ENCODE results near the gene GALNT2. TPM values are rescaled to one million over a fixed set of nuclear protein-coding genes. Genes with fewer than 3 reads are reported as not detected.

The GALNT2 gene
- total and polyA plus RNA-seq, 12 donors: 9.7 to 35.1 (median 25.8) TPM

- intact Hi-C loops (cut with DNase I): no loop called here
- Histone ChIP-seq H3K4me3 (peak overlapping the region in 1 of 10 donors; percentile 25), H3K4me1 (peaks cover 16 to 95% (median 70%) of the 10 kb centered on the region in 9 donors), H3K36me3 (no peaks in the 10 kb centered on the region), H3K27me3 (no peaks in the 10 kb centered on the region), H3K27ac (peak overlapping the region in 5 of 10 donors; percentile 10 to 70 (median 36)), H3K9me3 (no peaks in the 10 kb centered on the region)
- ATAC-seq: no peak
- TF ChIP-seq CTCF (IDR thresholded peaks at IDR 0.05): no peak
- 46 to 61% methylated on average over 7 of the region's 7 CpGs for WGBS, 2 donors
- no peak for DNase-seq
These were observed 79.0 kb downstream of the GALNT2 start for GRCh38 chr1:230145953-230146476.

GRCh38 chr1:230146709-230147108 lies 79.7 kb downstream of the GALNT2 start:
- no peak for DNase-seq
- intact Hi-C loops (cut with DNase I): no loop called here
- no peaks in the 10 kb centered on the region for H3K27me3 ChIP-seq
- 96 to 97% methylated on average over 13 of the region's 13 CpGs for WGBS, 2 donors
- no peaks in the 10 kb centered on the region for H3K9me3 ChIP-seq
- TF ChIP-seq CTCF (IDR thresholded peaks at IDR 0.05): no peak
- H3K4me1 ChIP-seq: peaks cover 16 to 88% (median 67%) of the 10 kb centered on the region in 9 donors
- peak overlapping the region in 1 of 10 donors; percentile 70 for H3K27ac ChIP-seq
- peak in 1 of 8 donors; percentile 7 for ATAC-seq
- no peaks in the 10 kb centered on the region for H3K36me3 ChIP-seq
- H3K4me3 ChIP-seq: peak overlapping the region in 1 of 10 donors; percentile 25

- ATAC-seq (peak in 3 of 8 donors; percentile 9 to 29 (median 20)), DNase-seq (no peak)
- Histone ChIP-seq H3K36me3 (no peaks in the 10 kb centered on the region), H3K4me3 (no peak overlapping the region), H3K4me1 (peaks cover 14 to 80% (median 61%) of the 10 kb centered on the region in 9 donors), H3K9me3 (no peaks in the 10 kb centered on the region), H3K27me3 (no peaks in the 10 kb centered on the region), H3K27ac (peak overlapping the region in 2 of 10 donors; percentile 4 to 70)
- intact Hi-C loops (cut with DNase I): no loop called here
- whole genome bisulfite sequencing, 2 donors: 63 to 65% methylated on average over 15 of the region's 15 CpGs
- TF ChIP-seq CTCF (IDR thresholded peaks at IDR 0.05): no peak
These were observed 80.5 kb downstream of the GALNT2 start for GRCh38 chr1:230147253-230148125.

- Histone ChIP-seq H3K36me3 (no peaks in the 10 kb centered on the region), H3K9me3 (no peaks in the 10 kb centered on the region), H3K27me3 (no peaks in the 10 kb centered on the region), H3K4me3 (no peak overlapping the region), H3K27ac (no peak overlapping the region), H3K4me1 (peaks cover 14 to 75% (median 61%) of the 10 kb centered on the region in 9 donors)
- ATAC-seq (no peak), DNase-seq (no peak)
- intact Hi-C loops (cut with DNase I): no loop called here
- TF ChIP-seq CTCF (IDR thresholded peaks at IDR 0.05): no peak
- 82 to 88% methylated on average over 15 of the region's 15 CpGs for WGBS, 2 donors
These were observed 81.2 kb downstream of the GALNT2 start for GRCh38 chr1:230148126-230148652.

Data from heart right ventricle (tissue), 16 donors.